ENCODE results near the gene JUN. TPM values are rescaled to one million over a fixed set of nuclear protein-coding genes. Genes with fewer than 3 reads are reported as not detected.

Gene JUN
- total and polyA plus RNA-seq, 2 donors (not counting 3 experiments of a cell fraction or from before 2014, with no cell fraction given): 88.3 to 89.3 TPM

DNA sequence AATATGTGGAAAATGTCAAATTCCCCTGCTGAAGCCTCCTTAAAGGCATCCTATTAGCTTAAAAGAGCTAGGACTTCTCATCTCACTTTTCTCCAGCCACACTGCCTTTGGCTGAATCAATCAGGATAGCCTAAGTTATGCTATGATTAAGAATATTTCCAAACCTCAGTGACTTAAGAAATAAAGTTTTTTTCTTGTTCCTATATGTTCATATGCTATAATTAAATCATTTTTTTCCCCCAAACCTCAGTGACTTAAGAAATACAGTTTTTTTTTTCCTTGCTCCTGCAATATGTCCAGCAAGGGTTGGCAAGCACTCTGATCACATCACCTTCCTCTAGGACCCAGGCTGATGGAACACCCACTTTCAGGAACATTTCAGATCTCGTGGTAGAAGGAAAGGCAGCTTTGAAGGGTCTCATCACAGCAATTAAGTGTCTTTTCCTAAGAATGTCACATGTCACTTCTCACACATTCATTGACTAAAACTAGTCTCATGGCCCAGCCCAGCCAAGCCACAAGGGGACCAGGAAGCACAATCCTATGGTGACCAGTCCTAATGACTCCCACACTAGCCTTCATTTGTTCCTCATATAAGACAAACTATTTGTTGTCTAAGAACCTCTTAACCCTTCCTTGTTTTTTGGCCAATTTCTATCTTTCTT lies 6.3 kb upstream of the JUN start:
- POLR2A ChIA-PET: no interaction called here

More for the DNA sequence above, 6.3 kb upstream of the JUN start:
- Histone ChIP-seq H3K4me2 (ENCODE audit: insufficient read depth, low read length) (no peak overlapping the region), H4K20me1 (replicated peaks; ENCODE audit: control insufficient read depth, extremely low read depth, insufficient read depth, low read length) (no peaks in the 10 kb centered on the region), H3K9me1 (replicated peaks; ENCODE audit: control insufficient read depth, extremely low read depth, insufficient read depth, low read length) (no peaks in the 10 kb centered on the region), H3K27ac (ENCODE audit: insufficient read depth, low read depth, low read length) (no peak overlapping the region), H3K9me3 (replicated peaks; ENCODE audit: control insufficient read depth, insufficient read depth, low read length) (no peaks in the 10 kb centered on the region), H2AFZ (ENCODE audit: low read depth, low read length) (no peak overlapping the region), H3K36me3 (ENCODE audit: control insufficient read depth in 2 of 2, extremely low read depth in 1 of 2, insufficient read depth in 2 of 2, low read length in 2 of 2) (no peaks in the 10 kb centered on the region), H3K9ac (replicated peaks; ENCODE audit: extremely low read depth, insufficient read depth, low read length) (no peak overlapping the region), H3K4me3 (replicated peaks in 1 of 3; ENCODE audit: insufficient read depth in 1 of 3, low read depth in 1 of 3, low read length in 3 of 3) (no peak overlapping the region), H3K27me3 (ENCODE audit: control insufficient read depth in 2 of 2, insufficient read depth in 2 of 2, low read length in 2 of 2) (no peaks in the 10 kb centered on the region), H3K4me1 (ENCODE audit: control insufficient read depth, extremely low read depth, insufficient read depth, low read length) (peaks cover 17% of the 10 kb centered on the region), H3K79me2 (ENCODE audit: control insufficient read depth, insufficient read depth, low read length) (no peaks in the 10 kb centered on the region)
- intact Hi-C loops (cut with micrococcal nuclease) (no loop called here), dilution Hi-C loops (cut with MboI; ENCODE audit: extremely low pct_ligation_motif_present, low sequenced_read_pairs) (no loop called here)
- BruUV-seq (replicated peaks): no TSS peak
- no peak for DNase-seq (ENCODE audit: low read depth, low spot score)
- FAIRE-seq: no peak
- TF ChIP-seq MYC (IDR thresholded peaks at IDR 0.05; ENCODE audit: low read depth, low read length) (no peak), FOS (IDR thresholded peaks at IDR 0.05; ENCODE audit: borderline replicate concordance, insufficient read depth, low read length) (no peak), POLR2A (IDR thresholded peaks at IDR 0.05; ENCODE audit: low read depth, low read length) (no peak), POLR2AphosphoS5 (IDR thresholded peaks at IDR 0.05; ENCODE audit: insufficient read depth, low read depth, low read length) (no peak), EZH2 (IDR thresholded peaks at IDR 0.05; ENCODE audit: borderline replicate concordance, low read depth, low read length, severe bottlenecking) (no peak), GATA2 (IDR thresholded peaks at IDR 0.05; ENCODE audit: insufficient read depth, insufficient read length, low read depth, low read length) (no peak)
- TF ChIP-seq, protein P1, sequence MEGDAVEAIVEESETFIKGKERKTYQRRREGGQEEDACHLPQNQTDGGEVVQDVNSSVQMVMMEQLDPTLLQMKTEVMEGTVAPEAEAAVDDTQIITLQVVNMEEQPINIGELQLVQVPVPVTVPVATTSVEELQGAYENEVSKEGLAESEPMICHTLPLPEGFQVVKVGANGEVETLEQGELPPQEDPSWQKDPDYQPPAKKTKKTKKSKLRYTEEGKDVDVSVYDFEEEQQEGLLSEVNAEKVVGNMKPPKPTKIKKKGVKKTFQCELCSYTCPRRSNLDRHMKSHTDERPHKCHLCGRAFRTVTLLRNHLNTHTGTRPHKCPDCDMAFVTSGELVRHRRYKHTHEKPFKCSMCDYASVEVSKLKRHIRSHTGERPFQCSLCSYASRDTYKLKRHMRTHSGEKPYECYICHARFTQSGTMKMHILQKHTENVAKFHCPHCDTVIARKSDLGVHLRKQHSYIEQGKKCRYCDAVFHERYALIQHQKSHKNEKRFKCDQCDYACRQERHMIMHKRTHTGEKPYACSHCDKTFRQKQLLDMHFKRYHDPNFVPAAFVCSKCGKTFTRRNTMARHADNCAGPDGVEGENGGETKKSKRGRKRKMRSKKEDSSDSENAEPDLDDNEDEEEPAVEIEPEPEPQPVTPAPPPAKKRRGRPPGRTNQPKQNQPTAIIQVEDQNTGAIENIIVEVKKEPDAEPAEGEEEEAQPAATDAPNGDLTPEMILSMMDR (IDR thresholded peaks at IDR 0.05; ENCODE audit: extremely low read depth in 1 of 2, insufficient read depth in 1 of 2, low read depth in 1 of 2, low read length in 2 of 2): no peak
- TF ChIP-seq, protein P2, sequence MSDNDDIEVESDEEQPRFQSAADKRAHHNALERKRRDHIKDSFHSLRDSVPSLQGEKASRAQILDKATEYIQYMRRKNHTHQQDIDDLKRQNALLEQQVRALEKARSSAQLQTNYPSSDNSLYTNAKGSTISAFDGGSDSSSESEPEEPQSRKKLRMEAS (IDR thresholded peaks at IDR 0.05; ENCODE audit: insufficient read depth, insufficient read length): no peak
- CTCF ChIA-PET: interaction anchor here (0.7 to 1.0 kb wide), 3 partner anchors 28 to 969 kb away, joined by 3 read pairs; no protein-coding TSS in a partner anchor

All from endothelial cell of umbilical vein (primary cell).